Stromal cell of bone marrow (primary cell): ENCODE measurements around the gene RBM27.
"Not testable (repeated sequence)": the region's sequence is repeated elsewhere in the genome, so short reads cannot be mapped to it uniquely, and the experiment has no call there.

Source experiments
- DNase-seq: peaks from one replicate; pipeline ENCODE4 v3.0.0-alpha.2; 2012; ENCODE audit warnings: low read depth

Gene RBM27

GRCh38 chr5:146203011-146203871 is at the start of gene RBM27:
Gene RBM27, plus strand, starts transcription at chr5:146203605. Its CDS starts 161 bp downstream, at chr5:146203766.
- DNase-seq = peak; percentile 95

- no peak for DNase-seq
Observed at GRCh38 chr5:146158255-146158654, 45.1 kb upstream of the RBM27 start.

- no peak for DNase-seq
Observed at GRCh38 chr5:146164382-146164781, 39.0 kb upstream of the RBM27 start.

GRCh38 chr5:146165460-146165859 is 37.9 kb upstream of the RBM27 start:
- DNase-seq = no peak

GRCh38 chr5:146165903-146166302 is 37.5 kb upstream of the RBM27 start:
- no peak for DNase-seq

GRCh38 chr5:146169076-146169475 is 34.3 kb upstream of the RBM27 start:
- DNase-seq = no peak

GRCh38 chr5:146173049-146173448 is 30.4 kb upstream of the RBM27 start:
- not testable (repeated sequence) for DNase-seq

- DNase-seq = no peak
Observed at GRCh38 chr5:146173597-146173996, 29.8 kb upstream of the RBM27 start.

GRCh38 chr5:146176805-146177204 is 26.6 kb upstream of the RBM27 start:
- no peak for DNase-seq

GRCh38 chr5:146179696-146180095 is 23.7 kb upstream of the RBM27 start:
- no peak for DNase-seq

GRCh38 chr5:146183403-146183802 is 20.0 kb upstream of the RBM27 start:
- not testable (repeated sequence) for DNase-seq

- DNase-seq = no peak
Observed at GRCh38 chr5:146185161-146185560, 18.2 kb upstream of the RBM27 start.

- DNase-seq = no peak
Observed at GRCh38 chr5:146188358-146188757, 15.0 kb upstream of the RBM27 start.

- no peak for DNase-seq
Observed at GRCh38 chr5:146192571-146193043, 10.8 kb upstream of the RBM27 start.

GRCh38 chr5:146193285-146193684 is 10.1 kb upstream of the RBM27 start:
- no peak for DNase-seq

- DNase-seq = not testable (repeated sequence)
Observed at GRCh38 chr5:146194997-146195396, 8.4 kb upstream of the RBM27 start.

- DNase-seq = no peak
Observed at GRCh38 chr5:146196459-146197048, 6.9 kb upstream of the RBM27 start.

- no peak for DNase-seq
Observed at GRCh38 chr5:146199176-146199815, 4.1 kb upstream of the RBM27 start.

- not testable (repeated sequence) for DNase-seq
Observed at GRCh38 chr5:146201795-146202194, 1.6 kb upstream of the RBM27 start.

GRCh38 chr5:146203872-146204192 is 427 bp downstream of the RBM27 start:
- DNase-seq = no peak

- DNase-seq = no peak
Observed at GRCh38 chr5:146205499-146206202, 2.2 kb downstream of the RBM27 start.

- no peak for DNase-seq
Observed at GRCh38 chr5:146206257-146206656, 2.9 kb downstream of the RBM27 start.
